GM11168 (cell line): ENCODE data around the gene HIVEP2.

Experiments used
- in situ Hi-C: fragments of 300-500 bp; cut with MboI; formaldehyde crosslinking; loops from one replicate; pipeline ENCODE4 v1.12.0; 2022; ENCODE audit warnings: low sequenced_read_pairs; ENCODE audit not compliant: unreplicated experiment

HIVEP2 gene

DNA sequence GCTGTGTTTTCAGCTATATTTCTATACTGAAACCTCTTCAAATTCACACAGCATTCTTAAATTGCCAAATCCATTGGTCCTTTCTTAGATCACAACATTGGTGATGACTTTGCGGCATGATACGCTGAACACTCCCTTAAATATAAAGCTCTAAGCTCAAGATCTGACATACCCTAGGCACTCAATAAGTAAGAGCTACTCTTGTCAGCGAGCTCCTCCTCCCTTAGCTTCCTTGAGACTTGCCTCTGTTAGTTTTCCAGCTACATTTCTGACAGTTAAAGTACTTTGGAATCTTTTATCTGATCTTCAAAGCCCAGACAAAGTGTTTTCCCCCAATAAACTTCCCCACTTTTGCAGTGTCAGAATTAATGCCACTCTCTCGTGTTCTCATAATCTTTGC lies 117.0 kb downstream of the HIVEP2 start:
- in situ Hi-C loops: no loop called here

DNA sequence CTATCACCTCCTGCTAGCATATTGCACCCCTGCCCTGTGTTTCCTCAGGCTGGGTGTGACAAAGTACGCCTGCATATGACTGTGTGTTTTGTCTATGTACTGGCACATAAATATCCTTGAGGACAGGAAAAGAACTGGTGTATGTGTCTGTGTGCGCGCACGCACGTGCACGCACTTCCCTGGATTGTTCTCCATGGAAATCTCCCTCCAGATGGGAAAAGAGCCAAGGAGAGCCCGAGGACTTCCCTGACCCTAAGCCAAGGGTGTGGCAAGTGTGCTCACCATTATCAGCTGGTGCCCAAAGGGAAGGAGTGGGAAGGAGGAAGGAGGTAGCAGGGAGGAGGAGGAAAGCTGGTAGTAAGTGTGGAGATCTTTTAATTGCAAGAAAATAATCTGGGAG lies 117.6 kb downstream of the HIVEP2 start:
- in situ Hi-C loops: no loop called here

DNA sequence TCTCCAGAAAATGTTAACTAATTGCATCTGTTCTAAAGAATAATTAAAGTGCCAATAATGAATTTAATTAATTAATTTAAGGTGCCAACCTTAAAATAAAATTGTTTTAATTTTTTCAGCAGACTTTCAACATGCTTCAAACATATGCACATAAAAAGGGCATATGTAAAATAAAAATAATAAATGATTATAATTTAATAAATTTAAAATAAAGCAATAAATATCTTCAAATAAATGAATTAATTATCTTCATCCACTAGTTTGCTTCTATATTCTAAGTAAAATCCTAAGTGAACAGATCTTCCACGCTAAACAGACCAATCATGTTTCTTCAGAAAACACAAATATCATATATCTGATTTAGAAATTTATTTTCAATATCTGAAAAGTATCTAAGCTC lies 119.2 kb downstream of the HIVEP2 start:
- in situ Hi-C loops: no loop called here

DNA sequence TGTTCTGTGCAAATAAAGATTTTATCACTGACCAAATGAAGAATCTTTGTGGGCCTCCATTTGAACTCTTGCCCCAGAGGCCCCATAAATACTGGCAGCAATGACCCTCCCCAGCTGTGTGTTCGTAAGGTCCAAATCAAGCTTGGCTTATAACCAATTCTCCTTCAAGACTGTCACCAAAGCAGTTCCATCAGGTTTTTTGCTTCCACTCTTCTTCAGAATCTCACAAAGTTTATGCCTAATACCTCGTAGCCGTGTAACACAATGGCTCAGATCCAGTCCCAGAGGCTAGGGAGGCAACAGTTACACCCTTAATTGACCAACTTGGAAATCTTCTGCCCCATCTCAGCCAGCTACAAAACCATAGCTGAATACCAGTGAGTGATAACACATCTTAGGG lies 120.5 kb downstream of the HIVEP2 start:
- in situ Hi-C loops: no loop called here

DNA sequence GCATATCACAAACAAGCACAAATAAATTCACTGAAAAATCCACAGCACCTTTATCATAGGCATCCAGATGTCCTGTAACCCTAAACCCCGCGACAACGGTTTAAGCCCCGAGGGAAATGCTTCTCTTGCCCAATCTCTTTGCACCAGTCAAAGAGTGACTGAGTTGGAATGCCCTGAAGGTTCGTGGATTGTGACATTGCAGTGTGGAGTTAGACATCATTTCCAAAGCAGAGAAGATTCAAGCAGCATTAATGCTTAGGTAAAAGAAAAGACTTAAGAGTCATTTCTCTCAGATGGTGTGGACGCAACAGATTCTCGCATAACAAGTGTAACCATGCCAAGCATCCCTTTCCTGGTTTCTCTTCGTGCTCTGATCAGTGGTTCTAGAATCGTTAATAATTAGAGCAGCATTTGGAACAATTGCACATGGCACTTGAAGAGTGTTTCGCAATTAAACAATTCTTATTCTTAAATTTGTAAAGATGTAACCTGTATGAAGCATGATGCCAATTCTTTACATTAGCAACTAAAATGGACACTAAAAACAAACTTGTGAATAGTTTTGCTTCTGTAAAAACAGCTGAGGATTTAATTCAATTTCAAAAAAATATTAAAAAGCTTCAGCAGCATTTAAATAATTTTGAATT lies 121.6 kb downstream of the HIVEP2 start:
- in situ Hi-C loops: no loop called here

- in situ Hi-C loops: no loop called here
Observed at GRCh38 chr6:142822842-142823241, 122.1 kb downstream of the HIVEP2 start.

- in situ Hi-C loops: no loop called here
Observed at GRCh38 chr6:142822383-142822782, 122.6 kb downstream of the HIVEP2 start.

GRCh38 chr6:142821860-142822259 lies 123.1 kb downstream of the HIVEP2 start:
- in situ Hi-C loops: no loop called here

- in situ Hi-C loops: no loop called here
Observed at GRCh38 chr6:142821164-142821716, 123.7 kb downstream of the HIVEP2 start.

DNA sequence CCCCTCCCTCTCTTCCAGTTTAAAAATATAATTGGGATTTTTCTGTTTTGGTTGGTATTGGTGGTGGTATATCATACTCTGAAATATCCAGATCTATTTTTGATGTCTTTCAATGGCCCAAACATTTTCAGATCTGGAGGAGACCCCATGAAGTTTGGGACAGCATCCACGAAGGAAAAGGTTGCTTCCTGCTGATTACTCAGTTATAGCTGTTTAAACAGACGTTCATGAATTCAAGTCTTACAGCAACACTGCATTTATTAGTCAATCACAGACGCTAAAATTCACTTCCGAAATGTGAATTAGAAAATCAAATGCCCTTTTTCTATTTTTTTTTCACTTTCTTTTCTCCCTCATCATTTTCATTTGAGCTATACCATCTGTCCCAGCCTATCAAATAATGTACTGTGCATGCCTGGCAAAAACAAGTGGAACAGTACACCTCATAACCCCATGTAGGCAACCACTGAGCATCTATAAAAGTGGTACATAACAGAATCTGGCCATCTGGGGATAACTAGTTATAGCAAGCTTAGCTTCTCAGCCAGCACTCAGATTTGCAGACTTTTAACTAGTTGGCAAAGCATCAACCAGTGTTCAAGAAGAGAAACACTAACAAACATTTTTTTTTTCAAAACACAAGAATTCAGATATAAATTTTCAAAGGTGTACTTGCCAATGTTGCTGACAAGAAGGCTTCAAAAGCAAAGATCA lies 124.5 kb downstream of the HIVEP2 start:
- in situ Hi-C loops: no loop called here

- in situ Hi-C loops: no loop called here
Observed at GRCh38 chr6:142819603-142820337, 125.2 kb downstream of the HIVEP2 start.

DNA sequence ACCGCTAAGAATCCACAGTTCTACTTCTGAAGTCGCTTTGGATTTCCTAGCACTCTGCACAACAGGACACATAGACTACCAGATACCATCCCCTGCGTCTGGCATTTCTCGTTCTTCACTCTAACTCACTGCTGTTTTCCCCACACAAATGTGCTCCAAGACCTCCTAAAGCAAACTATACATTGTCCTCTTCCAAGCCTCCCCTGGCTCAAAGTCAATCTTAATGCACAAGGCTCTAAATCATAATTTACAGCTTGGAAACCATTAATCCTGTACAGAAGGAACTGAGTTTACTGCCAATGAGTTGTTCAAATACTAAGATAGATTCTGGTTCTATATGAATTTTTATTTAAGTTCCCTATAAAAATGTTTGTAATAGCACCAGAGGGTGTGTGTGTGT lies 128.5 kb downstream of the HIVEP2 start:
- in situ Hi-C loops: no loop called here

DNA sequence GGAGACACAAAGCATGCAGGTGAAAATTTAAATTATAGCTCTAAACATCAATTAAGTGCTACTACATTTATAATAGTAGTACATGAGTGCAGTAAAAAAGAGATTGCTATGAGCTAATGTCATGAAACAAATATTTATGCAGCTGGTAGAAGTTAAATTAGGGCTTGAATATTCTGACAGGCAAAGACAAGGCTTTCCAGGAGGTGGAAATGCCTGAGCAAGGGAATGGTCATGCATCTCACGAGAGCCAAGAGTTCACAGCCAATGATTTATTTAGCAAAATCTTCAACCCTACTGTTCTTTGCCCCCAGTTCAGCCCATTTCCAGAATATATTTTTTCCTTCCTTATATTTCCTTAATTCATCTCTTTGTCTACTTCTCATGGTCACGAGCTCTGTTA lies 128.9 kb downstream of the HIVEP2 start:
- in situ Hi-C loops: no loop called here

- in situ Hi-C loops: no loop called here
Observed at GRCh38 chr6:142811923-142812322, 133.1 kb downstream of the HIVEP2 start.

DNA sequence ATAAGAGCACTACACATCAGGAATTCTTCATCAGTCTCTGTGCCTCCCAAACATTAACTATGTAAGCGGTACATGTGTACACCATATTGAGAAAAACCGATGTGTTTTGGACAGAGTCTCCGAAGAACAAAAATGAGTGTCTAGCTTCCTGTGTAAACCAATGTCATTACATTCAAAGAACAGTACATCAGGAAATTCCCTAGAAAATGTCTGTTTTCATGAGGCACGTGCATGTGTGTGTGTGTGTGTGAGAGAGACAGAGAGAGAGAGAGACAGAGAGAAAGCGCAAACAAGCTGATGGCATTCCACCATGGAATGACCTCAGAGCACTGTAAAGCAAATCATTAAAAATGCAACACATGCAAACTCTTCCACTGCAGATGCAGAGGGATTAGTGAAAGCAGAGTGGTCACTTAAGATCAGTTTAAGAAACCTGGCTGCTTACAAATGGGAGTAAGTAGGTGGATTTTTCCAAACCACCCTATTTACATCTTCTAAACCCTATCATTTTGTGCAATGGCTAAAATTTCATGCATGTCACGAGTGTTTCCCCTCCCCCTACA lies 133.9 kb downstream of the HIVEP2 start:
- in situ Hi-C loops: no loop called here

- in situ Hi-C loops: no loop called here
Observed at GRCh38 chr6:142809947-142810346, 135.0 kb downstream of the HIVEP2 start.

DNA sequence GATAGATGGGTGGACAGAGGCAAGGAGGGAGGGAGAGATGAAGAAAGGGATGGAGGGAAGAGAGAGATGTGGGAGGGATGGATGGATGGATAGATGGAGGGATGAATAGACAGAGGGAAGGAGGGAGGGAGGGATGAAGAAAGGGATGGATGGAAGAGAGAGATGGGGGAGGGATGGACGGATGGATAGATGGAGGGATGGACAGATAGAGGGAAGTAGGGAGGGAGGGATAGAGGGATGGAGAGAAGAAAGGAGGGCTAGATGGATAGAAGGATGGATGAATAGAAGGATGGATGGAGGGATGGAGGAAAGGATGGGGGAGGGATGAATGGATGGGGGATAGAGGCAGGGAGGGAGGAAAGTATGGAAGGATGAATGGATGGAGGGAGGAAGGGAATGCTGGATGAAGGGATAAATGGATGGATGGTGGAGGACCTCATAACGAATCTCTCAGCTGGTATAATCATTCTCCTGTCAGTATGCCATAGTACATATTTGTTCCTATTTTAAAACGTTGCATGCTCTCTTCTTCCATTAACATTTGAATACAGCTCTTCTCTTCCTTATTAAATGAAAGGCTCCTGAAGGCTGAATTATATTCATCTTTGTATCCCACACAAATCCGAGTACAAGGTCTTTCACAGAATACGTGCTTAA lies 136.4 kb downstream of the HIVEP2 start:
- in situ Hi-C loops: no loop called here

DNA sequence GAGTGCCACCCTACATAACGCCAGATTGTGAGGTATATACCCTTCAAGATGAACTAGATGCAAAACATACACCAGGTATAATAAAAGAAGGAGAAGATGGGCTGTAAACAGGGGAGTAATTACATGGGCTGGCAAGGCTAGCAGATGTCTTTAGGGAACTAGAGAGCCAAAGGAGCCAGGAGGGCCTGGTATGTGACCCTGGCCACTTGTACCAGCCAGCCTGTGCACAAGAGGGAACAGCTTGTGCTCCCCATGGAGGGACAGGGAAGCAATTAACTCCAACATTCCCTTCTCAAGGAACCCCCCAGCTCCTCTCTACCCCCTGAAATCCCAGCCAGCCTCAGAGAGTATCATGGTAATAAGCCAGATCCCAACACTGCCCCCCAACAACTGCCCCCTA lies 139.9 kb downstream of the HIVEP2 start:
- in situ Hi-C loops: no loop called here

GRCh38 chr6:142804490-142804889 lies 140.5 kb downstream of the HIVEP2 start:
- in situ Hi-C loops: no loop called here

GRCh38 chr6:142803495-142804058 lies 141.4 kb downstream of the HIVEP2 start:
- in situ Hi-C loops: no loop called here
